ENCODE results near the gene CHRNA10.
A peak's percentile ranks its signal among the peaks of the same experiment; 100 is the strongest.

The CHRNA10 gene

DNA sequence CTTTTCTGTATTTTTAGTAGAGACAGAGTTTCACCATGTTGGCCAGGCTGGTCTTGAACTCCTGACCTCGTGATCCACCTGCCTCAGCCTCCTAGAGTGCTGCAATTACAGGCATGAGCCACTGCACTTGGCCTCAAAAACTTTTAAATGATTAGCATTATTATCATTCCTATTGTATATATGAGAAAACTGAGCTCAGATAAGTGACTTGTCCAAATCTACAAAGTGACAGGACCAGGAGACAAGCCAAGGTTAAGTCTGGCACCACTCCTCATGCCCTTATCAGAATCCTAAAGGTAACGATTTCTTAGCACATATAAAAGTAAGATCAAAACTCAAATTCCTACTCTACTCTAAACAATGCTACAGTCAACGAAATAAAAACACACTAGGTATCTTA lies 32.2 kb upstream of the CHRNA10 start:
- Histone ChIP-seq H3K27me3 (replicated peaks) (no peaks in the 10 kb centered on the region), H3K36me3 (replicated peaks) (peaks cover 63% of the 10 kb centered on the region), H3K27ac (no peak overlapping the region), H3K4me3 (ENCODE audit: low read depth, low read length) (no peak overlapping the region)
- in situ Hi-C loops (cut with HindIII; ENCODE audit: low pct_ligation_motif_present, low sequenced_read_pairs): no loop called here
- no peak for DNase-seq
- TF ChIP-seq CTCF (IDR thresholded peaks at IDR 0.05; ENCODE audit: low read depth, low read length, missing control alignments): no peak

- H3K4me3 ChIP-seq (ENCODE audit: low read depth, low read length): no peak overlapping the region
- peaks cover 70% of the 10 kb centered on the region for H3K36me3 ChIP-seq (replicated peaks)
- H3K27ac ChIP-seq: no peak overlapping the region
- TF ChIP-seq CTCF (IDR thresholded peaks at IDR 0.05; ENCODE audit: low read depth, low read length, missing control alignments): no peak
- no peak for DNase-seq
- H3K27me3 ChIP-seq (replicated peaks): no peaks in the 10 kb centered on the region
- in situ Hi-C loops (cut with HindIII; ENCODE audit: low pct_ligation_motif_present, low sequenced_read_pairs): no loop called here
These were observed 29.7 kb upstream of the CHRNA10 start for GRCh38 chr11:3700910-3701309.

- Histone ChIP-seq H3K36me3 (replicated peaks) (peaks cover 72% of the 10 kb centered on the region), H3K27ac (no peak overlapping the region), H3K27me3 (replicated peaks) (no peaks in the 10 kb centered on the region), H3K4me3 (ENCODE audit: low read depth, low read length) (no peak overlapping the region)
- no peak for DNase-seq
- in situ Hi-C loops (cut with HindIII; ENCODE audit: low pct_ligation_motif_present, low sequenced_read_pairs): no loop called here
- no peak for TF ChIP-seq CTCF (IDR thresholded peaks at IDR 0.05; ENCODE audit: low read depth, low read length, missing control alignments)
These were observed 29.2 kb upstream of the CHRNA10 start for GRCh38 chr11:3700410-3700809.

DNA sequence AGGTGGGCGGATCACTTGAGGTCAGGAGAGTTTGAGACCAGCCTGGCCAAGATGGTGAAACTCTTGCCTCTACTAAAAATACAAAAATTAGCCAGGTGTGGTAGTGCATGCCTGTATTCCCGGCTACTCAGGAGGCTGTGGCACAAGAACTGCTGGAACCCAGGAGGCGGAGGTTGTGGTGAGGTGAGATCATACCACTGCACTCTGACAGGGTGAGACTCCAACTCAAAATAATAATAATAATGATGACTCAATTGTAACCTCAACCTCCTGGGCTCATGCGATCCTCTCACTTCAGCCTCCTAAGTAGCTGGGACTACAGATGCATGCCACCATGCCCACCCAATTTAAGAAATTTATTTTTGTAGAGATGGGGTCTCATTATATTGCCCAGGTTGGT lies 15.6 kb upstream of the CHRNA10 start:
- TF ChIP-seq CTCF (IDR thresholded peaks at IDR 0.05; ENCODE audit: low read depth, low read length, missing control alignments): no peak
- Histone ChIP-seq H3K4me3 (ENCODE audit: low read depth, low read length) (no peak overlapping the region), H3K36me3 (replicated peaks) (peaks cover 62% of the 10 kb centered on the region), H3K27ac (no peak overlapping the region), H3K27me3 (replicated peaks) (no peaks in the 10 kb centered on the region)
- in situ Hi-C loops (cut with HindIII; ENCODE audit: low pct_ligation_motif_present, low sequenced_read_pairs): no loop called here
- DNase-seq: peak; percentile 48

GRCh38 chr11:3685923-3686322 lies 14.7 kb upstream of the CHRNA10 start:
- DNase-seq: no peak
- in situ Hi-C loops (cut with HindIII; ENCODE audit: low pct_ligation_motif_present, low sequenced_read_pairs): no loop called here
- TF ChIP-seq CTCF (IDR thresholded peaks at IDR 0.05; ENCODE audit: low read depth, low read length, missing control alignments): no peak
- no peaks in the 10 kb centered on the region for H3K27me3 ChIP-seq (replicated peaks)
- no peak overlapping the region for H3K27ac ChIP-seq
- H3K36me3 ChIP-seq (replicated peaks): peaks cover 62% of the 10 kb centered on the region
- H3K4me3 ChIP-seq (ENCODE audit: low read depth, low read length): no peak overlapping the region

- Histone ChIP-seq H3K4me3 (ENCODE audit: low read depth, low read length) (no peak overlapping the region), H3K36me3 (replicated peaks) (peaks cover 64% of the 10 kb centered on the region), H3K27ac (no peak overlapping the region), H3K27me3 (replicated peaks) (no peaks in the 10 kb centered on the region)
- in situ Hi-C loops (cut with HindIII; ENCODE audit: low pct_ligation_motif_present, low sequenced_read_pairs): no loop called here
- DNase-seq: no peak
- no peak for TF ChIP-seq CTCF (IDR thresholded peaks at IDR 0.05; ENCODE audit: low read depth, low read length, missing control alignments)
These were observed 13.6 kb upstream of the CHRNA10 start for GRCh38 chr11:3684819-3685172.

Data from brain microvascular endothelial cell (primary cell).